ENCODE measurements around the gene GAGE12D.
"Not testable (repeated sequence)": the region's sequence is repeated elsewhere in the genome, so short reads cannot be mapped to it uniquely, and the experiment has no call there.

GAGE12D gene, protein sequence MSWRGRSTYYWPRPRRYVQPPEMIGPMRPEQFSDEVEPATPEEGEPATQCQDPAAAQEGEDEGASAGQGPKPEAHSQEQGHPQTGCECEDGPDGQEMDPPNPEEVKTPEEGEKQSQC

DNA sequence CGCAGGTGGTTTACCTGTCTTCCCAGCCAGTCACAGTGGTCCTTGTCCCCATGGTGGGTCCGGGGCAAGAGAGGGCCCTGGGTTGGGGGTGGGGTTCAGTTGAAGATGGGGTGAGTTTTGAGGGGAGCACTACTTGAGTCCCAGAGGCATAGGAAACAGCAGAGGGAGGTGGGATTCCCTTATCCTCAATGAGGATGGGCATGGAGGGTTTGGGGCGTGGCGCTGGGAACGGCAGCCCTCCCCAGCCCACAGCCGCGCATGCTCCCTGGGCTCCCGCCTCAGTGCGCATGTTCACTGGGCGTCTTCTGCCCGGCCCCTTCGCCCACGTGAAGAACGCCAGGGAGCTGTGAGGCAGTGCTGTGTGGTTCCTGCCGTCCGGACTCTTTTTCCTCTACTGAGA lies at the start of gene GAGE12D:
TSS of gene GAGE12D (plus strand) at position 301 of the 400 bp plus-strand sequence. CDS start 1,155 bp downstream, outside the sequence.
- DNase-seq = not testable (repeated sequence)

DNA sequence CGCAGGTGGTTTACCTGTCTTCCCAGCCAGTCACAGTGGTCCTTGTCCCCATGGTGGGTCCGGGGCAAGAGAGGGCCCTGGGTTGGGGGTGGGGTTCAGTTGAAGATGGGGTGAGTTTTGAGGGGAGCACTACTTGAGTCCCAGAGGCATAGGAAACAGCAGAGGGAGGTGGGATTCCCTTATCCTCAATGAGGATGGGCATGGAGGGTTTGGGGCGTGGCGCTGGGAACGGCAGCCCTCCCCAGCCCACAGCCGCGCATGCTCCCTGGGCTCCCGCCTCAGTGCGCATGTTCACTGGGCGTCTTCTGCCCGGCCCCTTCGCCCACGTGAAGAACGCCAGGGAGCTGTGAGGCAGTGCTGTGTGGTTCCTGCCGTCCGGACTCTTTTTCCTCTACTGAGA lies 9.7 kb upstream of the GAGE12D start, which contains the start of gene GAGE12C:
TSS of gene GAGE12C (plus strand) at position 301 of the 400 bp plus-strand sequence. CDS start 1,155 bp downstream, outside the sequence.
- not testable (repeated sequence) for DNase-seq

DNA sequence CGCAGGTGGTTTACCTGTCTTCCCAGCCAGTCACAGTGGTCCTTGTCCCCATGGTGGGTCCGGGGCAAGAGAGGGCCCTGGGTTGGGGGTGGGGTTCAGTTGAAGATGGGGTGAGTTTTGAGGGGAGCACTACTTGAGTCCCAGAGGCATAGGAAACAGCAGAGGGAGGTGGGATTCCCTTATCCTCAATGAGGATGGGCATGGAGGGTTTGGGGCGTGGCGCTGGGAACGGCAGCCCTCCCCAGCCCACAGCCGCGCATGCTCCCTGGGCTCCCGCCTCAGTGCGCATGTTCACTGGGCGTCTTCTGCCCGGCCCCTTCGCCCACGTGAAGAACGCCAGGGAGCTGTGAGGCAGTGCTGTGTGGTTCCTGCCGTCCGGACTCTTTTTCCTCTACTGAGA lies 9.5 kb downstream of the GAGE12D start, which contains the start of gene GAGE12E:
TSS of gene GAGE12E (plus strand) at position 301 of the 400 bp plus-strand sequence. CDS start 1,155 bp downstream, outside the sequence.
- DNase-seq = not testable (repeated sequence)

DNA sequence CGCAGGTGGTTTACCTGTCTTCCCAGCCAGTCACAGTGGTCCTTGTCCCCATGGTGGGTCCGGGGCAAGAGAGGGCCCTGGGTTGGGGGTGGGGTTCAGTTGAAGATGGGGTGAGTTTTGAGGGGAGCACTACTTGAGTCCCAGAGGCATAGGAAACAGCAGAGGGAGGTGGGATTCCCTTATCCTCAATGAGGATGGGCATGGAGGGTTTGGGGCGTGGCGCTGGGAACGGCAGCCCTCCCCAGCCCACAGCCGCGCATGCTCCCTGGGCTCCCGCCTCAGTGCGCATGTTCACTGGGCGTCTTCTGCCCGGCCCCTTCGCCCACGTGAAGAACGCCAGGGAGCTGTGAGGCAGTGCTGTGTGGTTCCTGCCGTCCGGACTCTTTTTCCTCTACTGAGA lies 19.0 kb downstream of the GAGE12D start, which contains the start of gene GAGE12F:
TSS of gene GAGE12F (plus strand) at position 301 of the 400 bp plus-strand sequence. CDS start 1,155 bp downstream, outside the sequence.
- DNase-seq = not testable (repeated sequence)

DNA sequence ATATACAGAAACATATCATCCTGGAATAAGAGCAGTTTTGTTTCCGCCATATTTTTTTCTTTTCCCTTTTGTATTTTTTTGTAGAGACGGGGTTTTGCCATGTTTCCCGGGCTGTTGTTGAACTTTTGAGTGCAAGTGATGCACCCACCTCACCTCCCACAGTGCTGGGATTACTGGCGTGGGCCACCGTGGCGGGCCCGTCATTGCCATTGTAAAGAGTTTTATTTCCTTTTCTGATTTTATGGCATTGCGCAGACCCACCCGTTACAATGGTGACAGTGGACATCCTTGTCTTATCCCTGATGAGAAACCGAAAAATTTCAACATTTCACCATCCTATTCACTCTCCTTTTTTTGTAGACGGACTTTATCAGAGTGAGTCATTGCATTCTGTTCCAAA lies 27.2 kb downstream of the GAGE12D start:
- DNase-seq = not testable (repeated sequence)

DNA sequence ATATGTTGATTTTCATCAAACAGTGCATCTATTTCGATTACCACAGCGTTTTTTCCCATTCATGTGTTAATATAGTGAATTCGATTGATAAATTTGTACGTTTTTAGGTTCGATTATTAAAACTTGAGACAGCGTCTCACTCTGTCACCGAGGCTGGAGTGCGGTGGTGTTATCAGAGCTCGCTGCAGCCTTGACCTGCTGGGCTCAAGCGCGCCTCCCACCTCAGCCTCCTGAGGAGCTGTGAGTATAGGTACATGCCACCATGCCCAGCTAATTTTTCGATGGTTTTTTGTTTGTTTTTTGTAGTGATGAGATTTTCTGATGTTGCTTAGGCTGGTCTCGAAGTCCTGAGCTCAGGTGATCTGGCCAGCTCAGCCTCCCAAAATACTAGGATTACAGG lies 27.6 kb downstream of the GAGE12D start:
- DNase-seq = not testable (repeated sequence)

DNA sequence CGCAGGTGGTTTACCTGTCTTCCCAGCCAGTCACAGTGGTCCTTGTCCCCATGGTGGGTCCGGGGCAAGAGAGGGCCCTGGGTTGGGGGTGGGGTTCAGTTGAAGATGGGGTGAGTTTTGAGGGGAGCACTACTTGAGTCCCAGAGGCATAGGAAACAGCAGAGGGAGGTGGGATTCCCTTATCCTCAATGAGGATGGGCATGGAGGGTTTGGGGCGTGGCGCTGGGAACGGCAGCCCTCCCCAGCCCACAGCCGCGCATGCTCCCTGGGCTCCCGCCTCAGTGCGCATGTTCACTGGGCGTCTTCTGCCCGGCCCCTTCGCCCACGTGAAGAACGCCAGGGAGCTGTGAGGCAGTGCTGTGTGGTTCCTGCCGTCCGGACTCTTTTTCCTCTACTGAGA lies 28.6 kb downstream of the GAGE12D start, which contains the start of gene GAGE12G:
TSS of gene GAGE12G (plus strand) at position 301 of the 400 bp plus-strand sequence. CDS start 1,155 bp downstream, outside the sequence.
- DNase-seq = not testable (repeated sequence)

DNA sequence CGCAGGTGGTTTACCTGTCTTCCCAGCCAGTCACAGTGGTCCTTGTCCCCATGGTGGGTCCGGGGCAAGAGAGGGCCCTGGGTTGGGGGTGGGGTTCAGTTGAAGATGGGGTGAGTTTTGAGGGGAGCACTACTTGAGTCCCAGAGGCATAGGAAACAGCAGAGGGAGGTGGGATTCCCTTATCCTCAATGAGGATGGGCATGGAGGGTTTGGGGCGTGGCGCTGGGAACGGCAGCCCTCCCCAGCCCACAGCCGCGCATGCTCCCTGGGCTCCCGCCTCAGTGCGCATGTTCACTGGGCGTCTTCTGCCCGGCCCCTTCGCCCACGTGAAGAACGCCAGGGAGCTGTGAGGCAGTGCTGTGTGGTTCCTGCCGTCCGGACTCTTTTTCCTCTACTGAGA lies 38.1 kb downstream of the GAGE12D start, which contains the start of gene GAGE12H:
TSS of gene GAGE12H (plus strand) at position 301 of the 400 bp plus-strand sequence. CDS start 1,155 bp downstream, outside the sequence.
- DNase-seq = not testable (repeated sequence)

DNA sequence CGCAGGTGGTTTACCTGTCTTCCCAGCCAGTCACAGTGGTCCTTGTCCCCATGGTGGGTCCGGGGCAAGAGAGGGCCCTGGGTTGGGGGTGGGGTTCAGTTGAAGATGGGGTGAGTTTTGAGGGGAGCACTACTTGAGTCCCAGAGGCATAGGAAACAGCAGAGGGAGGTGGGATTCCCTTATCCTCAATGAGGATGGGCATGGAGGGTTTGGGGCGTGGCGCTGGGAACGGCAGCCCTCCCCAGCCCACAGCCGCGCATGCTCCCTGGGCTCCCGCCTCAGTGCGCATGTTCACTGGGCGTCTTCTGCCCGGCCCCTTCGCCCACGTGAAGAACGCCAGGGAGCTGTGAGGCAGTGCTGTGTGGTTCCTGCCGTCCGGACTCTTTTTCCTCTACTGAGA lies 47.7 kb downstream of the GAGE12D start, which contains the start of gene GAGE2A:
TSS of gene GAGE2A (plus strand) at position 301 of the 400 bp plus-strand sequence. CDS start 1,155 bp downstream, outside the sequence.
- not testable (repeated sequence) for DNase-seq

DNA sequence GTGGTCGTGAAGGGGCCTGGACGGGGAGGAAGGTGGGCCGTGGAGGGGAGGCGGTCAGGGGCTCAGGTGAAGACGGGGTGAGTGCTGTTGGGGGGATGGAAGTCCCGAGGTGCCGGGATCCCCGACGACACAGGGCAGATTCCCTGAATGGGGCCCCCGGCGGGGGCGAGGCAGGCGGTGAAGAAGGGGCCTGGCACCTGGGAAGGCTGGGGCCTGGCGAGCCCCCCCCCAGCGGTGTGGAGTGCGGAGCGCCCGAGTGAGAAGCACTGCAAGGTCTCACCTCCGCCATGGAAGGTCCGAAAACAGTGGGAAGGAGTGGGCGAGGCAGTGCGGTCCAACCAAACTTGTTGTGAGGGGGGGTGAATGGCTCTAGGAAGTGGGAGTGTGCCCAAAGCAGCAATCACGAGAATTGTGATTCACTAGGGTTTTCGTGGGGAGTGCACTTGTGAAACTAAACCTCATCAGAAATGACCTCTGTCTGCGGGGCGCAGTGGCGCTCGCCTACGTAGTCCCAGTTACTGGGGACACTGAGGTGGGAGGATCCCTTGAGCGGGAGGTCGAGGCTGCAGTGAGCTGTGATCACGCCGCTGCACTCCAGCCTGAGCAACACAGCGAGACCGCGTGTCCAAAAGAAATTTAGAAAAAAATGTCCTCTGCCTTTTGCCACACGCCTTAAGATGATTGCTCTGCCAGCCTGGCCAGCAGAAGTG lies 48.4 kb downstream of the GAGE12D start:
- DNase-seq = not testable (repeated sequence)

DNA sequence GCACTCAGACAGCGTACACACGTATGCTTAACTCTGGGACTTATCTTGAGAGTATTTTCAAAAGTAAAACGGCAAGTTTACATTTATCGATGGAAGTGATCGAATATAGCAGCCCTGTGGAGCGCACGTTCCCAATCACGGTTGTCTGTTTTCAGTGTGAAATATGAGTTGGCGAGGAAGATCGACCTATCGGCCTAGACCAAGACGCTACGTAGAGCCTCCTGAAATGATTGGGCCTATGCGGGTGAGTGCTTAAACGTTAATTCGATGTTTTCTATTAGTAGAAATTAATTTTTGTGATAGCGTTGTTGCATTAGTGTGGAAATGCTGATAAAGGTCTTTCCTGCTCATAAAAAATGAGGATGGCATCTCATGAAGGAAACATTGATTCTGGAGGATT lies 49.0 kb downstream of the GAGE12D start:
- DNase-seq = not testable (repeated sequence)
